ENCODE results near the gene AQP3. TPM values are rescaled to one million over a fixed set of nuclear protein-coding genes. Genes with fewer than 3 reads are reported as not detected.
A peak's percentile ranks its signal among the peaks of the same experiment; 100 is the strongest.

The AQP3 gene
- total and polyA plus RNA-seq, 9 of the 15 experiments (the other 6 are each of a cell fraction or from before 2014, with no cell fraction given) = 4.2 to 31.5 (median 17.6) TPM

DNA sequence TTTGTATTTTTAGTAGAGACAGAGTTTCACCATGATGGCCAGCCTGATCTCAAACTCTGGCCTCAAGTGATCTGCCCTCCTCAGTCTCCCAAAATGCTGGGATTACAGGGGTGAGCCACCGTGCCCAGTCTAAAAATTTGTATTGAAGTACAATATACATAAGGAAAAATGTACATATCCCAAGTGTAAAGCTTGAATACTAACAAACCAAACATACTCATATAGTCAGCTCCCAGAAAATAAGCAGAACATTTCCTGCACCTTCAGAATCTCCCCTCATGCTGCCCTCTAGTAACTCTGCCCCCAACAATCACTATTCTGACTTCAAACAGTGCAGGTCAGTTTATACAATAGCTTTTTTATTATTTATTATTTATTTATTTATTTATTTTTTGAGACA lies 28.0 kb upstream of the AQP3 start:
- Histone ChIP-seq H3K36me3 (ENCODE audit: control insufficient read depth, insufficient read depth, low read length) (peaks cover 22% of the 10 kb centered on the region), H3K4me2 (ENCODE audit: insufficient read depth, low read length) (no peak overlapping the region), H3K79me2 (ENCODE audit: control insufficient read depth, insufficient read depth, low read length) (peaks cover 31% of the 10 kb centered on the region), H3K4me1 (replicated peaks in 1 of 2; ENCODE audit: control insufficient read depth in 2 of 2, insufficient read depth in 2 of 2, low read length in 2 of 2) (peaks cover 4 to 7% of the 10 kb centered on the region in 2 experiments; a peak in 3 of 5 replicates), H3K27me3 (ENCODE audit: control insufficient read depth in 2 of 2, insufficient read depth in 2 of 2, low read length in 2 of 2) (no peaks in the 10 kb centered on the region), H2AFZ (ENCODE audit: low read depth, low read length) (no peak overlapping the region), H3K27ac (ENCODE audit: extremely low read depth, low read depth, low read length) (no peak overlapping the region), H3K9ac (ENCODE audit: insufficient read depth in 1 of 2, low read depth in 2 of 2, low read length in 2 of 2) (no peak overlapping the region), H3K9me1 (ENCODE audit: control insufficient read depth, insufficient read depth, low read length) (no peaks in the 10 kb centered on the region), H3K9me3 (replicated peaks; ENCODE audit: control insufficient read depth, insufficient read depth, low read depth, low read length) (no peaks in the 10 kb centered on the region), H4K20me1 (replicated peaks; ENCODE audit: control insufficient read depth, insufficient read depth, low read length) (no peaks in the 10 kb centered on the region), H3K4me3 (no peak overlapping the region)
- no peak for DNase-seq (ENCODE audit: extremely low read depth in 1 of 4, low spot score in 3 of 4)
- ATAC-seq = no peak
- TF ChIP-seq FOXJ2 (tag; IDR thresholded peaks at IDR 0.05) (no peak), KLF13 (tag; IDR thresholded peaks at IDR 0.05; ENCODE audit: borderline replicate concordance, low read depth) (no peak)
- TF ChIP-seq, protein P1, sequence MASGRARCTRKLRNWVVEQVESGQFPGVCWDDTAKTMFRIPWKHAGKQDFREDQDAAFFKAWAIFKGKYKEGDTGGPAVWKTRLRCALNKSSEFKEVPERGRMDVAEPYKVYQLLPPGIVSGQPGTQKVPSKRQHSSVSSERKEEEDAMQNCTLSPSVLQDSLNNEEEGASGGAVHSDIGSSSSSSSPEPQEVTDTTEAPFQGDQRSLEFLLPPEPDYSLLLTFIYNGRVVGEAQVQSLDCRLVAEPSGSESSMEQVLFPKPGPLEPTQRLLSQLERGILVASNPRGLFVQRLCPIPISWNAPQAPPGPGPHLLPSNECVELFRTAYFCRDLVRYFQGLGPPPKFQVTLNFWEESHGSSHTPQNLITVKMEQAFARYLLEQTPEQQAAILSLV (tag; IDR thresholded peaks at IDR 0.05) = no peak
- TF ChIP-seq, protein P2, sequence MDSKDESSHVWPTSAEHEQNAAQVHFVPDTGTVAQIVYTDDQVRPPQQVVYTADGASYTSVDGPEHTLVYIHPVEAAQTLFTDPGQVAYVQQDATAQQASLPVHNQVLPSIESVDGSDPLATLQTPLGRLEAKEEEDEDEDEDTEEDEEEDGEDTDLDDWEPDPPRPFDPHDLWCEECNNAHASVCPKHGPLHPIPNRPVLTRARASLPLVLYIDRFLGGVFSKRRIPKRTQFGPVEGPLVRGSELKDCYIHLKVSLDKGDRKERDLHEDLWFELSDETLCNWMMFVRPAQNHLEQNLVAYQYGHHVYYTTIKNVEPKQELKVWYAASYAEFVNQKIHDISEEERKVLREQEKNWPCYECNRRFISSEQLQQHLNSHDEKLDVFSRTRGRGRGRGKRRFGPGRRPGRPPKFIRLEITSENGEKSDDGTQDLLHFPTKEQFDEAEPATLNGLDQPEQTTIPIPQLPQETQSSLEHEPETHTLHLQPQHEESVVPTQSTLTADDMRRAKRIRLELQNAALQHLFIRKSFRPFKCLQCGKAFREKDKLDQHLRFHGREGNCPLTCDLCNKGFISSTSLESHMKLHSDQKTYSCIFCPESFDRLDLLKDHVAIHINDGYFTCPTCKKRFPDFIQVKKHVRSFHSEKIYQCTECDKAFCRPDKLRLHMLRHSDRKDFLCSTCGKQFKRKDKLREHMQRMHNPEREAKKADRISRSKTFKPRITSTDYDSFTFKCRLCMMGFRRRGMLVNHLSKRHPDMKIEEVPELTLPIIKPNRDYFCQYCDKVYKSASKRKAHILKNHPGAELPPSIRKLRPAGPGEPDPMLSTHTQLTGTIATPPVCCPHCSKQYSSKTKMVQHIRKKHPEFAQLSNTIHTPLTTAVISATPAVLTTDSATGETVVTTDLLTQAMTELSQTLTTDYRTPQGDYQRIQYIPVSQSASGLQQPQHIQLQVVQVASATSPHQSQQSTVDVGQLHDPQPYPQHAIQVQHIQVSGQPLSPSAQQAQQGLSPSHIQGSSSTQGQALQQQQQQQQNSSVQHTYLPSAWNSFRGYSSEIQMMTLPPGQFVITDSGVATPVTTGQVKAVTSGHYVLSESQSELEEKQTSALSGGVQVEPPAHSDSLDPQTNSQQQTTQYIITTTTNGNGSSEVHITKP (IDR thresholded peaks at IDR 0.05; ENCODE audit: partially characterized antibody) = peak; percentile 54
- 75% methylated on average over 1 of the region's 1 CpG for WGBS (ENCODE audit: insufficient coverage, low coverage, missing lambda C conversion rate)
- no peak for FAIRE-seq
- no TSS peak for BruUV-seq (replicated peaks)
- ChIA-PET POLR2A (interaction anchor here (0.5 to 1.8 kb wide), 3 partner anchors 19 to 683 kb away, joined by 3 to 6 read pairs (median 3); no protein-coding TSS in a partner anchor), CTCF (ENCODE audit: low intra/inter-chr PET ratio) (no interaction called here)
- in situ Hi-C loops (cut with MboI) (no loop called here), intact Hi-C loops (cut with micrococcal nuclease) (loop anchor here (10.0 kb wide), 1 partner anchor 249 kb away; no protein-coding TSS in a partner anchor)

Measured in K562 (cell line).